CMK (cell line): ENCODE measurements around the gene LIN9.

ENCODE experiments used
- DNase-seq: peaks from one replicate; pipeline ENCODE4 v3.0.0-alpha.2; 2010; ENCODE audit warnings: low read depth

LIN9 gene

GRCh38 chr1:226318471-226318870 lies 9.5 kb upstream of the LIN9 start:
- no peak for DNase-seq

DNA sequence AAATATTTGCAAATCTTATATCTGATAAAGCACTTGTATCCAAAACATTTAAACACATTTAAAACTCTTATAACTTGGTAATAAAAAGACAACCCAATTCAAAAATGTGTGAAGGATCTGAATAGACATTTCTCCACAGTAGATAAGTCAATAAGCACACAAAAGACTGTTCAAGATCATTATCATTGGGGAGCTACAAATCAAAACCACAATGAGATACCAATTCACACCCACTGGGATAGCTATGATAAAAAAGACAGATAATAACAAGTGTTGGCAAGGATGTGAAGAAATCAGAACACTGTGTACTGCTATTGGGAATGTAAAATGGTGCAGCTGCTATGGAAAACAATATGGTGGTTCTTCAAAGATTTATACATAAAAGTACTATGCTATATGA lies 5.1 kb upstream of the LIN9 start:
- no peak for DNase-seq

GRCh38 chr1:226312065-226312464 lies 3.1 kb upstream of the LIN9 start:
- DNase-seq = no peak

DNA sequence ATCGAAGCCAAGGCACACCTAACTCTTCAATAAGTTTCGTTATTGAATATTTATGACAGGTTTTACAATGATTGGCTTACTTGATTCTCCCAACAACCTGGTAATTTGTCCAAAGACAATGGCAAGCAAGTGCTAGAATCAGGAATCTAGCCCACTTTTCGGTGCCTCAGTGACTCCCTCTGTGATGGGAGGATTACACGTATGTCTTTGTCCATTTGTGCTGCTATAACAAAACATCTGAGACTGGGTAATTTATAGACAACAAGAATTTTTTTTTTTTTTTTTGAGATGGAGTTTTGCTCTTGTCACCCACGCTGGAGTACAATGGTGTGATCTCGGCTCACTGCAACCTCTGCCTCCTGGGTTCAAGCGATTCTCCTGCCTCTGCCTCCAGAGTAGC lies 2.4 kb upstream of the LIN9 start:
- DNase-seq = no peak

- DNase-seq = no peak
These were observed 1.8 kb upstream of the LIN9 start for GRCh38 chr1:226310637-226311195.

DNA sequence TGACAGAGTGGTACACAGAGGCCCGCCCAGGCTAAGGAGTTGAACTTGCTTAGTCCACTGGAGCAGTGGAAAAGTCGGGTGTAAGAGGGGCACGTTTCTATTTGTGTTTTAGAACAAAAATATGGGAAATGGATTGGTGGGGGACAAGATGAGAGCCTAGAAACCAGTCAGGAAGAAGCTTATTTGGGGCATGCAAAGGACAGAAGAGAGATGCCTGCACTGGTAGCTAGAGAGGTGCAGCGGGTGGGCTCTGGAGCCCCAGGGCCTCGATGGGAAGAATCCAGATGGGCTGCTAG lies 1.2 kb upstream of the LIN9 start:
- DNase-seq = no peak

DNA sequence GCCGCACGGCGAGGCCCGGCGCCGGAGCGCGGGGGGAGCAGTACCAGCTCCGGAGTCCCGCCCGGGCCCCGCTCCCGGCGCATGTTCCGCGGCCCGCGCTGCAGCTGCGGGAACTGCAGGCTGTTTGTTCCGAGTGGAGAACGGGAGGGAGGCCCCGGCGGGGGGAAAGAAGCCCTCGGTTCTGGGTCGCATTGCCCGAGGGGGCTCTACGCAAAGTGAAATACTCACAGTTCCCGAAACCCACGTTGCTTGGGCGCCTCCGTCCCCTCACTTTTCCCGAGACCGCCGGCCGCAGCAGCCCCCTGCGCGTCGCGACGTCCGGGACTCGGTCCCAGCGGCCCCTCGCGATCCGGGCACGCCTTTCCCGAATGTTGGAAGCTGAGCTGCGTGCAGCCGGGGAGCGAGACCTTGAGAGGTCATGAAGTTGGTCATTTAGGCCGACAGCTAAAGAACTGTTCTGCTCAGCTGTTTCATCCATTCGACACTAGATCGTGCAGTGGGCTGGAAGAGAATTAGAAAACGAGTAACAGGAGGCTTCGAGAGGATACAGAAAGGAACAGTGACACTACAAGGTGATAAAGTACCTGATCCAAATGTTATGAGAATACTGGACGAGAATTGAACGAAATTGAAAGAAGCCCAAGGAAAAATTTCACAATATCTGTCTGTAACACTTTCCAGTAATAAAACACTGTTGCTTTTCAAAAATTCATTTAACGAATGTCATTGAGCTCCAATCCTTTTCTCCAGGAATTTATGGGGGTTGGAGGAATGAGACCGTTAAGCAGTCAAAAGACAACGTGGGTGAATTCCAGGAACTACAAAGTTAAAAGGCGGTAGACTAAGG lies 657 bp upstream of the LIN9 start:
- no peak for DNase-seq

DNA sequence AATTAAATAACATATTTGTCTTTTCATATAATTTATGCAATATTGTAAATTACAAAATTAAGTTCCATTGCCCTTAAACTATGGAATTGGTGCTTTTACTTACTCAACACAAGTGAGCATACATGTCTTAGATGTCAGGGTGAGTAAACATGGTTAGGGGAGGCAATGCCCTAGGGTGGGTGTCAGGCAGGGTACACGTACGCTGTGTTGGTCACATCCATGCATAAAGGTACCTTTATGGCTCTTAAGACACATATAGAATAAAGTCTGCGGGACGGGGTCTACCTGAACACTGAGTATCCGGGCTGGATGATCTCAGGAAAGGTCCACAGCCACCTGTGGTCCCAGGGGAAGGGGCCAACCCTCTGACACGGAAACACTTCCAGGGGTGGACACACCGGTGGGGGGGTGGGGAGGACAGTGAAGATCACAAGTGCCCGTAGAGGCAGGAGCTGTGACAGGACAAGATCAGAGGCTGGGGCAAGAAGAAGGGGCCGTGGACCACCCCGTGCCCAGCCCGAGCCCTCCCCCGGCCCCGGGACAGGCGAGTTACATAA lies 720 bp downstream of the LIN9 start:
- DNase-seq = no peak

DNA sequence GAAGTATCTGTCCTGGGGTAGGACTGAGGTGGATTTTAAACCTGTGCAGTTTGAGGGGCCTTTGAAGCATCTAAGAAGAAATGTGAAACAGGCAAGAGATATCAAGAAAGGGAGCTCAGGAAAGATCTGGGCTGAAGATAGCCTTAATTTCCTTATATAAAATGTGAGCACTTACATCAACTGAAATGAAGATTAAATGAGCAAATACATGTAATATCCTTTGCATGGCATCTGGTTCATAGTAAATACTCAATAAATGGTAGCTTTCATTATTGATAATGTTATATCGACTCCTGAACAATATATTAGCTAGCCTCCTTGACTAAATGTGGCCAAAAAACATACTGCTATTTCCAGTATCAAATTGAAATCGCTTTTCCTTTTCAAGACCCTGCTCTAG lies 2.5 kb downstream of the LIN9 start:
- no peak for DNase-seq

- DNase-seq = no peak
These were observed 3.8 kb downstream of the LIN9 start for GRCh38 chr1:226305184-226305583.

- DNase-seq = no peak
These were observed 4.5 kb downstream of the LIN9 start for GRCh38 chr1:226304291-226304955.

GRCh38 chr1:226302731-226303130 lies 6.2 kb downstream of the LIN9 start:
- no peak for DNase-seq

DNA sequence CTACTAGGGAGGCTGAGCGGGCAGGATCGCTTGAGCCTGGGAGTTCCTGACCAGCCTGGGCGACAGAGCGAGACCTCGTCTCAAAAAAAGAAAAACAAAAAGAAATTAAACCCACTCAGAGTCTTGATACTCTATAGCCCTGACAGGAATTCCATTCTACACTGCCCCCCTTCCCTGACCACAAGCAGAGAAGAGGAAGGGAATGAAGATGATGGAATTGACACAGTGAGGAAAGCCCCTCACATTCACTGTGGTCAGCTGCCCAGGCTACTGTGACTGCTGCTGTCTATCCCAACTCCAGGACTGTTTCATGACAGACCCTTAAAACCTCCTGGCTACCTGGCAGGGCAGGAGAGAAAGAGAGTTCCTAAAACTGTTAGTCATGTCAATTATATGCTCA lies 12.1 kb downstream of the LIN9 start:
- DNase-seq = no peak

GRCh38 chr1:226293553-226293920 lies 15.4 kb downstream of the LIN9 start:
- no peak for DNase-seq

GRCh38 chr1:226292874-226293552 lies 16.0 kb downstream of the LIN9 start:
- DNase-seq = no peak

- no peak for DNase-seq
These were observed 21.4 kb downstream of the LIN9 start for GRCh38 chr1:226287587-226287986.

GRCh38 chr1:226281058-226281457 lies 27.9 kb downstream of the LIN9 start:
- DNase-seq = no peak

DNA sequence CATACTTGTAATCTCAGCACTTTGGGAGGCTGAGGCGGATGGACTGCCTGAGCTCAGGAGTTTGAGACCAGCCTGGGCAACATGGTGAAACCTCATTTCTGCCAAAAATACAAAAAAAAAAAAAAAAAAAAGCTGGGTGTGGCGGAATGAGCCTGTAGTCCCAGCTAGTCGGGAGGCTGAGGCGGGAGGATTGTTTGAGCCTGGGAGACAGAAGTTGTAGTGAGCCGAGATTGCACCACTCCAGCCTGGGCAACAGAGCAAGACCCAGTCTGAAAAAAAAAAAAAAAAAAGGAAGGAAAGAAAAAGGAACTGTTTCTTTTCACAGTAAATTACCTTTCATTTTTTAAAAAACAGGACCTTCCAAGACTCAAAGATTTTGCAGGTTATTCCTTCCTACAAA lies 29.5 kb downstream of the LIN9 start:
- no peak for DNase-seq

- no peak for DNase-seq
These were observed 31.1 kb downstream of the LIN9 start for GRCh38 chr1:226277897-226278296.

GRCh38 chr1:226276987-226277386 lies 32.0 kb downstream of the LIN9 start:
- no peak for DNase-seq

- no peak for DNase-seq
These were observed 32.8 kb downstream of the LIN9 start for GRCh38 chr1:226276077-226276682.

DNA sequence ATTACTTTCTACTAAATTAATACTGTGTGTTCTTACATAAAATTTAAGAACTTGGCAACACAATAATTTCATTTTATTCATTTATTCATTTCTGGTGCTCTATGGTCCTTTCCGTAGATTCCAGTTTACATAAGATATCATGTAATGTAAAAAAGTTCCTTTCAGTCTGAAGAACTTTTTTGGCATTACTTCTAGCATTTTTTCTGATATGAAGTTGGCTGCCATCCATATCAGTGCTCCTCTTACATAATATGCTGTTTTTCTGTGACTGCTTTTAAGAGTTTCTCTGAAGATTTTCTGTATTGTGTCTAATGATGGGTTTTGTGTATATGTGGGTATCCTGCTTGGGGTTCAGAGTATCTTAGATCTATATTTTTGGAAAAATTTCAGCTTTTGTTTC lies 34.8 kb downstream of the LIN9 start:
- DNase-seq = no peak
